GM12865 (cell line): ENCODE data around the gene TBC1D17.
A peak's percentile ranks its signal among the peaks of the same experiment; 100 is the strongest.

Experiments
- DNase-seq: peaks from one replicate; pipeline ENCODE4 v3.0.0; 2010; ENCODE audit warnings: low read depth
- H3K4me3 ChIP-seq: 2 replicates; pipeline ENCODE4 v1.5.1; 2011; ENCODE audit warnings: mild to moderate bottlenecking, low read depth, low read length, control low read depth
- CTCF ChIP-seq: IDR thresholded peaks from 2 replicates; pipeline ENCODE4 v1.5.1; 2011; ENCODE audit warnings: low read length, control low read depth, low read depth, inconsistent platforms; ENCODE audit not compliant: insufficient read depth; ENCODE audit errors: missing control alignments

Gene TBC1D17

DNA sequence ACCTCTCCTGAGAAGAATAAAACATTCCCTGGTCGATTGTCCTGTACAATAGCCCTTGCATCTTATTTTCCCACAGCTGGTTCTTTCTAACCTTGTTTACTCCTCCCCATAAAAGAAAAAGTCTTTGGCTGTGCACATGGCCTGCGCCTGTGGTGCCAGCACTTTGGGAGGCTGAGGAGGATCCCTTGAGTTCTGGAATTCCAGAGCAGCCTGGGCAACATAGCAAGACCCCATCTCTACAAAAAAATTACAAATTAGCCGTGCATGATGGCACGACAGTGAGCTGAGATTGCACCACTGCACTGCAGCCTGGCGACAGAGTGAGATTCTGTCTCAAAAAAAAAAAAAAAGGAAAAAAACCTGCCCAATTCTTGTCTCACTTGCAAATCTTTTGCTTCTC is 59.0 kb downstream of the TBC1D17 start:
- no peak for DNase-seq
- no peak for TF ChIP-seq CTCF
- H3K4me3 ChIP-seq: no peak overlapping the region

- peak; percentile 95 for TF ChIP-seq CTCF
- peak overlapping the region; percentile 11; the same call in 1 of the 2 replicates for H3K4me3 ChIP-seq
- DNase-seq: peak; percentile 78
Observed at GRCh38 chr19:49937750-49938381, 60.4 kb downstream of the TBC1D17 start.
